Retinal pigment epithelial cell (primary cell): ENCODE data around the gene NCK2.
A peak's percentile ranks its signal among the peaks of the same experiment; 100 is the strongest.

Experiments
- DNase-seq: peaks from one replicate; pipeline ENCODE4 v3.0.0-alpha.2; 2010; ENCODE audit warnings: low read depth
- H3K4me3 ChIP-seq: 2 replicates; pipeline ENCODE4 v1.5.1; 2011; ENCODE audit warnings: mild to moderate bottlenecking, low read length, control low read depth, moderate library complexity
- CTCF ChIP-seq: conservative IDR thresholded peaks from 2 replicates; pipeline ENCODE4 v1.5.1; 2011; ENCODE audit warnings: low read depth, low read length, control low read depth, inconsistent platforms

NCK2 gene

GRCh38 chr2:105917688-105918087, 173.0 kb downstream of the NCK2 start:
- H3K4me3 ChIP-seq: no peak overlapping the region
- TF ChIP-seq CTCF: no peak
- no peak for DNase-seq

- TF ChIP-seq CTCF: no peak
- H3K4me3 ChIP-seq: no peak overlapping the region
- DNase-seq: no peak
Observed at GRCh38 chr2:105919191-105919811, 174.6 kb downstream of the NCK2 start.

GRCh38 chr2:105919826-105920225, 175.1 kb downstream of the NCK2 start:
- no peak overlapping the region for H3K4me3 ChIP-seq
- TF ChIP-seq CTCF: peak; percentile 80
- DNase-seq: peak; percentile 64

- H3K4me3 ChIP-seq: no peak overlapping the region
- DNase-seq: no peak
- no peak for TF ChIP-seq CTCF
Observed at GRCh38 chr2:105924271-105924670, 179.6 kb downstream of the NCK2 start.

- TF ChIP-seq CTCF: no peak
- DNase-seq: no peak
- H3K4me3 ChIP-seq: no peak overlapping the region
Observed at GRCh38 chr2:105924932-105925331, 180.2 kb downstream of the NCK2 start.

GRCh38 chr2:105925390-105925789, 180.7 kb downstream of the NCK2 start:
- H3K4me3 ChIP-seq: no peak overlapping the region
- TF ChIP-seq CTCF: no peak
- DNase-seq: no peak

- H3K4me3 ChIP-seq: no peak overlapping the region
- no peak for TF ChIP-seq CTCF
- DNase-seq: no peak
Observed at GRCh38 chr2:105926960-105927678, 182.4 kb downstream of the NCK2 start.
